Natural killer cell treated with Interleukin-12 subunit alpha and Interleukin-12 subunit beta and Interleukin-15 and Interleukin-18, amount 100 ng/mL, for 72 hours (primary cell): ENCODE data around the gene KLF14. TPM values are rescaled to one million over a fixed set of nuclear protein-coding genes. Genes with fewer than 3 reads are reported as not detected.
"Not testable (repeated sequence)": the region's sequence is repeated elsewhere in the genome, so short reads cannot be mapped to it uniquely, and the experiment has no call there.

Experiments
- ATAC-seq, 2 donors: fragments of 150-1000 bp; cut with Tn5 transposase in 1 of 2; sonication (Bioruptor Pico), chemical (Tn5 transposase) in 1 of 2; 2 replicates each; pipeline ENCODE4 v1.10.0; 2021
- DNase-seq: peaks from one replicate; pipeline ENCODE4 v3.0.0; 2022; ENCODE audit warnings: low spot score
- H3K27ac Mint-ChIP-seq, 2 donors: 1 replicate in 1 of 2; 2 replicates in 1 of 2; pipeline ENCODE4 v1.8.0; 2022; ENCODE audit warnings: mixed read lengths in 2 of 2, mild to moderate bottlenecking in 1 of 2, moderate library complexity in 1 of 2
- H3K27me3 Mint-ChIP-seq, 2 donors: 1 replicate in 1 of 2; 2 replicates in 1 of 2; pipeline ENCODE4 v1.8.0; 2022; ENCODE audit warnings: mixed read lengths in 2 of 2
- H3K36me3 Mint-ChIP-seq: one replicate; pipeline ENCODE4 v1.8.0; 2022; ENCODE audit warnings: mixed read lengths
- H3K4me1 Mint-ChIP-seq, 2 donors: 1 replicate in 1 of 2; 2 replicates in 1 of 2; pipeline ENCODE4 v1.8.0; 2022; ENCODE audit warnings: low read depth in 2 of 2, mixed read lengths in 2 of 2, mild to moderate bottlenecking in 1 of 2
- H3K4me3 Mint-ChIP-seq: one replicate; pipeline ENCODE4 v1.8.0; 2022; ENCODE audit warnings: mixed read lengths
- H3K9me3 Mint-ChIP-seq: 2 replicates; pipeline ENCODE4 v1.8.0; 2022; ENCODE audit warnings: mixed read lengths
- total RNA-seq, 2 donors: library from RNA; stranded (reverse); gene quantifications; one replicate each; pipeline ENCODE4 v1.2.3, GENCODE V29; 2022

The KLF14 gene
- not detected for total RNA-seq

GRCh38 chr7:130733931-130734814 is at the start of gene KLF14:
KLF14 (minus strand) TSS chr7:130734207; CDS start chr7:130734033, 174 bp downstream.
- no peak within 1 kb of the TSS for H3K27ac Mint-ChIP-seq
- H3K27me3 Mint-ChIP-seq: peaks cover 55 to 73% of the 10 kb centered on the region in 2 donors
- H3K36me3 Mint-ChIP-seq: peaks cover 11% of the 10 kb centered on the region
- peaks cover 3 to 5% of the 10 kb centered on the region in 2 donors for H3K4me1 Mint-ChIP-seq
- H3K4me3 Mint-ChIP-seq: peak within 1 kb of the TSS; percentile 89
- DNase-seq: no peak
- peak; percentile 70 to 77 for ATAC-seq
- no peaks in the 10 kb centered on the region for H3K9me3 Mint-ChIP-seq

GRCh38 chr7:130781346-130781745 is 47.3 kb upstream of the KLF14 start:
- Mint-ChIP-seq H3K4me1 (no peaks in the 10 kb centered on the region), H3K9me3 (no peaks in the 10 kb centered on the region), H3K36me3 (no peaks in the 10 kb centered on the region), H3K4me3 (no peak overlapping the region), H3K27ac (no peak overlapping the region), H3K27me3 (peaks cover 36 to 77% of the 10 kb centered on the region in 2 donors)
- ATAC-seq (no peak), DNase-seq (no peak)

GRCh38 chr7:130777426-130777825 is 43.4 kb upstream of the KLF14 start:
- no peak overlapping the region for H3K27ac Mint-ChIP-seq
- ATAC-seq: no peak
- peaks cover 8% of the 10 kb centered on the region for H3K36me3 Mint-ChIP-seq
- DNase-seq: no peak
- no peak overlapping the region for H3K4me3 Mint-ChIP-seq
- H3K4me1 Mint-ChIP-seq: no peaks in the 10 kb centered on the region
- peaks cover 2% of the 10 kb centered on the region for H3K9me3 Mint-ChIP-seq
- peaks cover 35 to 72% of the 10 kb centered on the region in 2 donors for H3K27me3 Mint-ChIP-seq

- not testable (repeated sequence) for H3K4me1 Mint-ChIP-seq, ATAC-seq
- H3K27me3 Mint-ChIP-seq: peaks cover 29 to 57% of the 10 kb centered on the region in 2 donors
These were observed 38.4 kb upstream of the KLF14 start for GRCh38 chr7:130772456-130772855.

GRCh38 chr7:130768854-130769253 is 34.8 kb upstream of the KLF14 start:
- no peaks in the 10 kb centered on the region for H3K4me1 Mint-ChIP-seq
- peaks cover 15% of the 10 kb centered on the region for H3K9me3 Mint-ChIP-seq
- peaks cover 39 to 53% of the 10 kb centered on the region in 2 donors for H3K27me3 Mint-ChIP-seq
- ATAC-seq: no peak
- peaks cover 31% of the 10 kb centered on the region for H3K36me3 Mint-ChIP-seq
- H3K4me3 Mint-ChIP-seq: no peak overlapping the region
- DNase-seq: no peak
- no peak overlapping the region for H3K27ac Mint-ChIP-seq

More at GRCh38 chr7:130772456-130772855, 38.4 kb upstream of the KLF14 start:
- not testable (repeated sequence) for H3K27ac Mint-ChIP-seq, H3K4me3 Mint-ChIP-seq, DNase-seq
- H3K36me3 Mint-ChIP-seq: peaks cover 31% of the 10 kb centered on the region
- peaks cover 15% of the 10 kb centered on the region for H3K9me3 Mint-ChIP-seq

GRCh38 chr7:130764569-130764968 is 30.6 kb upstream of the KLF14 start:
- peaks cover 34 to 52% of the 10 kb centered on the region in 2 donors for H3K27me3 Mint-ChIP-seq

GRCh38 chr7:130758429-130759056 is 24.5 kb upstream of the KLF14 start:
- Mint-ChIP-seq H3K9me3 (no peaks in the 10 kb centered on the region), H3K4me1 (no peaks in the 10 kb centered on the region), H3K27me3 (peaks cover 12 to 22% of the 10 kb centered on the region in 2 donors), H3K27ac (no peak overlapping the region), H3K36me3 (no peaks in the 10 kb centered on the region), H3K4me3 (no peak overlapping the region)
- DNase-seq (no peak), ATAC-seq (no peak)

More at GRCh38 chr7:130764569-130764968, 30.6 kb upstream of the KLF14 start:
- not testable (repeated sequence) for H3K9me3 Mint-ChIP-seq, H3K27ac Mint-ChIP-seq, ATAC-seq, H3K4me3 Mint-ChIP-seq, DNase-seq, H3K4me1 Mint-ChIP-seq
- peaks cover 11% of the 10 kb centered on the region for H3K36me3 Mint-ChIP-seq

GRCh38 chr7:130756316-130756715 is 22.3 kb upstream of the KLF14 start:
- Mint-ChIP-seq H3K27ac (no peak overlapping the region), H3K27me3 (peaks cover 14 to 23% of the 10 kb centered on the region in 2 donors), H3K4me1 (no peaks in the 10 kb centered on the region), H3K9me3 (no peaks in the 10 kb centered on the region), H3K4me3 (no peak overlapping the region), H3K36me3 (no peaks in the 10 kb centered on the region)
- DNase-seq (no peak), ATAC-seq (no peak)

- Mint-ChIP-seq H3K27ac (no peak overlapping the region), H3K36me3 (no peaks in the 10 kb centered on the region), H3K9me3 (no peaks in the 10 kb centered on the region), H3K4me1 (no peaks in the 10 kb centered on the region), H3K27me3 (peaks cover 29 to 43% of the 10 kb centered on the region in 2 donors), H3K4me3 (no peak overlapping the region)
- ATAC-seq: no peak
- no peak for DNase-seq
These were observed 18.4 kb upstream of the KLF14 start for GRCh38 chr7:130752424-130752823.

- H3K27me3 Mint-ChIP-seq: peaks cover 27 to 53% of the 10 kb centered on the region in 2 donors
- DNase-seq (no peak), ATAC-seq (no peak)
- H3K27ac Mint-ChIP-seq: no peak overlapping the region
- no peak overlapping the region for H3K4me3 Mint-ChIP-seq
- H3K9me3 Mint-ChIP-seq: no peaks in the 10 kb centered on the region
- no peaks in the 10 kb centered on the region for H3K36me3 Mint-ChIP-seq
- H3K4me1 Mint-ChIP-seq: no peaks in the 10 kb centered on the region
These were observed 16.7 kb upstream of the KLF14 start for GRCh38 chr7:130750755-130751154.

- ATAC-seq (no peak), DNase-seq (no peak)
- Mint-ChIP-seq H3K4me1 (no peaks in the 10 kb centered on the region), H3K4me3 (no peak overlapping the region), H3K27ac (no peak overlapping the region), H3K36me3 (no peaks in the 10 kb centered on the region), H3K9me3 (no peaks in the 10 kb centered on the region), H3K27me3 (peaks cover 33 to 68% of the 10 kb centered on the region in 2 donors)
These were observed 14.8 kb upstream of the KLF14 start for GRCh38 chr7:130748531-130749389.

GRCh38 chr7:130741331-130741995 is 7.5 kb upstream of the KLF14 start:
- H3K27ac Mint-ChIP-seq: no peak overlapping the region
- no peak for ATAC-seq
- peaks cover 20 to 36% of the 10 kb centered on the region in 2 donors for H3K27me3 Mint-ChIP-seq

GRCh38 chr7:130740606-130741005 is 6.6 kb upstream of the KLF14 start:
- Mint-ChIP-seq H3K9me3 (no peaks in the 10 kb centered on the region), H3K27ac (no peak overlapping the region), H3K27me3 (peaks cover 27 to 42% of the 10 kb centered on the region in 2 donors), H3K4me1 (no peaks in the 10 kb centered on the region), H3K36me3 (no peaks in the 10 kb centered on the region), H3K4me3 (no peak overlapping the region)
- no peak for ATAC-seq
- DNase-seq: no peak

More at GRCh38 chr7:130741331-130741995, 7.5 kb upstream of the KLF14 start:
- Mint-ChIP-seq H3K36me3 (no peaks in the 10 kb centered on the region), H3K4me3 (no peak overlapping the region), H3K9me3 (no peaks in the 10 kb centered on the region), H3K4me1 (no peaks in the 10 kb centered on the region)
- DNase-seq: no peak
